Stimulated activated naive CD8-positive, alpha-beta T cell treated with anti-CD3 and anti-CD28 coated beads, Interleukin-15, amount 100 ng/mL, for 72 hours (primary cell): Measurements from ENCODE around the gene PSMC5.
"Not testable (repeated sequence)": the region's sequence is repeated elsewhere in the genome, so short reads cannot be mapped to it uniquely, and the experiment has no call there.

ENCODE experiments used
- ATAC-seq: fragments of 150-1000 bp; cut with Tn5 transposase; 2 replicates; pipeline ENCODE4 v1.10.0; 2021; ENCODE audit warnings: mild to moderate bottlenecking, moderate library complexity
- DNase-seq, 2 donors: peaks; one replicate each; pipeline ENCODE4 v3.0.0; 2021 to 2022
- H3K27ac Mint-ChIP-seq, 2 donors: one replicate each; pipeline ENCODE4 v1.8.0; 2022; ENCODE audit warnings: mild to moderate bottlenecking in 2 of 2, mixed read lengths in 2 of 2, moderate library complexity in 2 of 2
- H3K27me3 Mint-ChIP-seq: one replicate; pipeline ENCODE4 v1.8.0; 2022; ENCODE audit warnings: mixed read lengths
- H3K4me1 Mint-ChIP-seq: one replicate; pipeline ENCODE4 v1.8.0; 2022; ENCODE audit warnings: mild to moderate bottlenecking, mixed read lengths
- H3K4me3 Mint-ChIP-seq, 2 donors: one replicate each; pipeline ENCODE4 v1.8.0; 2022; ENCODE audit warnings: mild to moderate bottlenecking in 2 of 2, mixed read lengths in 2 of 2, moderate library complexity in 1 of 2
- H3K9me3 Mint-ChIP-seq, 2 donors: one replicate each; pipeline ENCODE4 v1.8.0; 2022; ENCODE audit warnings: mixed read lengths in 2 of 2

PSMC5 gene

GRCh38 chr17:63842540-63843386, 15.5 kb downstream of the PSMC5 start, which contains the start of gene SMARCD2:
SMARCD2 (minus strand) TSS chr17:63842685; CDS start chr17:63842674, 11 bp downstream.
- peak; percentile 91 for ATAC-seq
- DNase-seq, result peak; percentile 98 to 99
- Mint-ChIP-seq H3K27me3 (no peaks in the 10 kb centered on the region), H3K9me3 (peaks cover under 1 to 2% of the 10 kb centered on the region in 2 donors), H3K4me3 (peak within 1 kb of the TSS; percentile 96 to 99), H3K27ac (peak within 1 kb of the TSS; percentile 97), H3K4me1 (peaks cover 46% of the 10 kb centered on the region)

- H3K27me3 Mint-ChIP-seq, H3K9me3 Mint-ChIP-seq, DNase-seq: not testable (repeated sequence)
- peak; percentile 13 for ATAC-seq
- H3K27ac Mint-ChIP-seq, result peak overlapping the region; percentile 95 to 97
- peak overlapping the region; percentile 91 to 99 for H3K4me3 Mint-ChIP-seq
- peaks cover 46% of the 10 kb centered on the region for H3K4me1 Mint-ChIP-seq
Observed at GRCh38 chr17:63843387-63843888, 16.2 kb downstream of the PSMC5 start.

- peak overlapping the region; percentile 95 to 97 for H3K27ac Mint-ChIP-seq
- H3K4me3 Mint-ChIP-seq, result peak overlapping the region; percentile 91 to 99
- H3K27me3 Mint-ChIP-seq, result no peaks in the 10 kb centered on the region
- DNase-seq, result no peak
- H3K9me3 Mint-ChIP-seq, result peaks cover 9 to 10% of the 10 kb centered on the region in 2 donors
- H3K4me1 Mint-ChIP-seq, result peaks cover 46% of the 10 kb centered on the region
- no peak for ATAC-seq
Observed at GRCh38 chr17:63843910-63844677, 16.9 kb downstream of the PSMC5 start.

- no peak overlapping the region for H3K4me3 Mint-ChIP-seq
- H3K9me3 Mint-ChIP-seq, result peaks cover 9 to 11% of the 10 kb centered on the region in 2 donors
- H3K4me1 Mint-ChIP-seq, result peaks cover 36% of the 10 kb centered on the region
Observed at GRCh38 chr17:63845509-63845908, 18.3 kb downstream of the PSMC5 start.

GRCh38 chr17:63847525-63848249, 20.5 kb downstream of the PSMC5 start:
- no peak for DNase-seq
- H3K4me3 Mint-ChIP-seq, result peak overlapping the region; percentile 47 to 51

More at GRCh38 chr17:63845509-63845908, 18.3 kb downstream of the PSMC5 start:
- DNase-seq (no peak), ATAC-seq (no peak)
- H3K27me3 Mint-ChIP-seq, result no peaks in the 10 kb centered on the region
- no peak overlapping the region for H3K27ac Mint-ChIP-seq

GRCh38 chr17:63848834-63849689, 21.8 kb downstream of the PSMC5 start:
- H3K4me3 Mint-ChIP-seq, result peak overlapping the region; percentile 73 to 80
- peaks cover 9 to 11% of the 10 kb centered on the region in 2 donors for H3K9me3 Mint-ChIP-seq
- peaks cover 20% of the 10 kb centered on the region for H3K4me1 Mint-ChIP-seq
- peak overlapping the region; percentile 99 for H3K27ac Mint-ChIP-seq
- DNase-seq (peak; percentile 97), ATAC-seq (peak; percentile 95)
- H3K27me3 Mint-ChIP-seq, result no peaks in the 10 kb centered on the region

More at GRCh38 chr17:63847525-63848249, 20.5 kb downstream of the PSMC5 start:
- Mint-ChIP-seq H3K4me1 (peaks cover 25% of the 10 kb centered on the region), H3K27ac (peak overlapping the region in 1 of 2 donors; percentile 34), H3K9me3 (peaks cover 9 to 11% of the 10 kb centered on the region in 2 donors), H3K27me3 (no peaks in the 10 kb centered on the region)
- no peak for ATAC-seq

- no peak overlapping the region for H3K27ac Mint-ChIP-seq
- peaks cover 9 to 11% of the 10 kb centered on the region in 2 donors for H3K9me3 Mint-ChIP-seq
- H3K4me3 Mint-ChIP-seq, result no peak overlapping the region
- no peak for DNase-seq
- no peaks in the 10 kb centered on the region for H3K27me3 Mint-ChIP-seq
- H3K4me1 Mint-ChIP-seq, result peaks cover 16% of the 10 kb centered on the region
- no peak for ATAC-seq
Observed at GRCh38 chr17:63850401-63850800, 23.2 kb downstream of the PSMC5 start.

- Mint-ChIP-seq H3K27ac (no peak overlapping the region), H3K9me3 (peaks cover 2 to 6% of the 10 kb centered on the region in 2 donors), H3K4me1 (peaks cover 10% of the 10 kb centered on the region), H3K27me3 (no peaks in the 10 kb centered on the region), H3K4me3 (no peak overlapping the region)
- DNase-seq (no peak), ATAC-seq (no peak)
Observed at GRCh38 chr17:63853260-63853659, 26.0 kb downstream of the PSMC5 start.

- Mint-ChIP-seq H3K9me3 (no peaks in the 10 kb centered on the region), H3K27ac (no peak overlapping the region), H3K27me3 (peaks cover 8% of the 10 kb centered on the region), H3K4me1 (no peaks in the 10 kb centered on the region), H3K4me3 (no peak overlapping the region)
- ATAC-seq, result no peak
- no peak for DNase-seq
Observed at GRCh38 chr17:63854709-63855108, 27.5 kb downstream of the PSMC5 start.

GRCh38 chr17:63855185-63855584, 28.0 kb downstream of the PSMC5 start:
- Mint-ChIP-seq H3K27ac (no peak overlapping the region), H3K4me1 (no peaks in the 10 kb centered on the region), H3K4me3 (no peak overlapping the region), H3K27me3 (peaks cover 12% of the 10 kb centered on the region), H3K9me3 (no peaks in the 10 kb centered on the region)
- DNase-seq (no peak), ATAC-seq (no peak)

GRCh38 chr17:63856425-63856824, 29.2 kb downstream of the PSMC5 start:
- not testable (repeated sequence) for H3K4me1 Mint-ChIP-seq, H3K27ac Mint-ChIP-seq, DNase-seq, ATAC-seq, H3K4me3 Mint-ChIP-seq, H3K9me3 Mint-ChIP-seq
- H3K27me3 Mint-ChIP-seq, result peaks cover 15% of the 10 kb centered on the region

GRCh38 chr17:63859257-63859656, 32.0 kb downstream of the PSMC5 start:
- ATAC-seq (no peak), DNase-seq (no peak)
- no peaks in the 10 kb centered on the region for H3K4me1 Mint-ChIP-seq
- no peak overlapping the region for H3K4me3 Mint-ChIP-seq
- H3K27ac Mint-ChIP-seq, result no peak overlapping the region
- H3K27me3 Mint-ChIP-seq, result peaks cover 15% of the 10 kb centered on the region
- H3K9me3 Mint-ChIP-seq, result no peaks in the 10 kb centered on the region

GRCh38 chr17:63866625-63867024, 39.4 kb downstream of the PSMC5 start:
- not testable (repeated sequence) for H3K27ac Mint-ChIP-seq, H3K4me3 Mint-ChIP-seq, ATAC-seq, DNase-seq, H3K9me3 Mint-ChIP-seq, H3K27me3 Mint-ChIP-seq, H3K4me1 Mint-ChIP-seq

GRCh38 chr17:63869491-63870291, 42.5 kb downstream of the PSMC5 start:
- peak; percentile 45 for ATAC-seq
- H3K4me1 Mint-ChIP-seq, H3K27ac Mint-ChIP-seq, H3K9me3 Mint-ChIP-seq, H3K27me3 Mint-ChIP-seq, H3K4me3 Mint-ChIP-seq, DNase-seq: not testable (repeated sequence)
